Measurements from ENCODE around the gene COLEC11. TPM values are rescaled to one million over a fixed set of nuclear protein-coding genes. Genes with fewer than 3 reads are reported as not detected.

COLEC11 gene
- total and polyA plus RNA-seq, 9 of the 15 experiments (the other 6 are each of a cell fraction or from before 2014, with no cell fraction given) = 0.32 to 4.3 (median 1.8) TPM

DNA sequence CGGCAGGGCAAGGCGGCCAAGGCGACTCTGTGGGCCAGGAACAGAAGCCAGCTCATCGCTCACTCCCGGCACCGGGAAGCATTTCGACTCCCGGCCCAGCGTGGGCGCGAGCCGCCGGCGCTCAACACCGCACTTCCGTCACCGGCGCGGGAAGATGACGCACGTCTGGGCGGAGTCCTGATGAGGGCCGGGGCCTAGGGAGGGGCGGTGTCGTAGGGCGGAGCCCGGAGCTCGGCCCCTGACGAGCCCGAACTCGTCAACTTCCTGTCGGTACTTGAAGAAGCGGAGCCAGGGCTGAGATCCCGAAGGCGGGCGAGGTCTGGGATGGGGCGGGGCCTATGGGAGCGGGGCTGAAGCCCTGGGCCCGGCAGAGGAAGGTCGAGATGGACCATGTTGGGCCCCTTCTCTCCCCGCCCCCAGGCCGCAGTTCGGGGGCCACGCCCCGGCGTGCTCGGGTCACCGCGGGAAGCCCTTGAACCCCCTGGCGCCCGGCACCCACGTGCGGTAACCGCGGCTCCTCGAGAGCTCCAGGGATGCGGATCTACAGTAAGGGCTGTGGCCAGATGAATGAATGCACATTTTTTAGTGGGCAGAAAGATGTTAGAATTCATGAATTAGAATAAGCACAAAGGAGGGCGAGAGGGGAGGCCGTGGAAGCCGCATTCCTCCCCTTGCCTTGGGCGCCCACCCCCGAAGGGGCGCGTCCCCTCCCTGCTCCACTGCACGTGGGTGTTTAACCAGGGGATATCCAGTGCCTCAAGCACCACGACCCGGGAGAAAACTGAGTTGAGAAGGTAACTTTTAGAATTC, 36.5 kb upstream of the COLEC11 start, which contains the start of gene RNASEH1:
RNASEH1 (minus strand) TSS at position 129 of the 810 bp plus-strand sequence; CDS start at position 56, 73 bp downstream.
- intact Hi-C loops (cut with micrococcal nuclease) (loop anchor here (1.0 kb wide), 1 partner anchor 17 kb away; the partner anchor contains the start of gene RPS7), in situ Hi-C loops (cut with MboI) (no loop called here)
- ATAC-seq = peak; percentile 99
- no peaks in the 10 kb centered on the region for H3K27me3 ChIP-seq (ENCODE audit: control insufficient read depth in 2 of 2, insufficient read depth in 2 of 2, low read length in 2 of 2)
- H2AFZ ChIP-seq (ENCODE audit: low read depth, low read length) = peak within 1 kb of the TSS; percentile 92
- H3K9me3 ChIP-seq (replicated peaks; ENCODE audit: control insufficient read depth, insufficient read depth, low read depth, low read length) = no peaks in the 10 kb centered on the region
- peak; percentile 98 for FAIRE-seq
- POLR2A ChIA-PET = interaction anchor here (0.5 to 2.1 kb wide), 11 partner anchors 12 to 638 kb away, joined by 3 to 8 read pairs (median 3); partner anchors contain the start of gene COLEC11
- H3K79me2 ChIP-seq (ENCODE audit: control insufficient read depth, insufficient read depth, low read length) = peaks cover 49% of the 10 kb centered on the region
- H3K4me1 ChIP-seq (replicated peaks in 1 of 2; ENCODE audit: control insufficient read depth in 2 of 2, insufficient read depth in 2 of 2, low read length in 2 of 2) = peaks cover 16 to 20% of the 10 kb centered on the region in 2 experiments; a peak in 4 of 5 replicates
- peaks cover 42% of the 10 kb centered on the region for H3K36me3 ChIP-seq (ENCODE audit: control insufficient read depth, insufficient read depth, low read length)
- peak within 1 kb of the TSS; percentile 91 for H3K4me2 ChIP-seq (ENCODE audit: insufficient read depth, low read length)
- peak within 1 kb of the TSS; percentile 99 for H3K4me3 ChIP-seq
- no peaks in the 10 kb centered on the region for H4K20me1 ChIP-seq (replicated peaks; ENCODE audit: control insufficient read depth, insufficient read depth, low read length)
- no peaks in the 10 kb centered on the region for H3K9me1 ChIP-seq (ENCODE audit: control insufficient read depth, insufficient read depth, low read length)
- H3K27ac ChIP-seq (ENCODE audit: extremely low read depth, low read depth, low read length) = peak within 1 kb of the TSS; percentile 89
- under 1% methylated on average over 55 of the region's 67 CpGs for WGBS (ENCODE audit: insufficient coverage, low coverage, missing lambda C conversion rate)
- peak; percentile 98 to 99 (median 98) for DNase-seq (ENCODE audit: extremely low read depth in 1 of 4, low spot score in 3 of 4)
- CTCF ChIA-PET (ENCODE audit: low intra/inter-chr PET ratio) = no interaction called here
- TSS peak; percentile 76 for BruUV-seq (replicated peaks)
- peak within 1 kb of the TSS; percentile 95 to 99 for H3K9ac ChIP-seq (ENCODE audit: insufficient read depth in 1 of 2, low read depth in 2 of 2, low read length in 2 of 2)
- TF ChIP-seq, protein P1, sequence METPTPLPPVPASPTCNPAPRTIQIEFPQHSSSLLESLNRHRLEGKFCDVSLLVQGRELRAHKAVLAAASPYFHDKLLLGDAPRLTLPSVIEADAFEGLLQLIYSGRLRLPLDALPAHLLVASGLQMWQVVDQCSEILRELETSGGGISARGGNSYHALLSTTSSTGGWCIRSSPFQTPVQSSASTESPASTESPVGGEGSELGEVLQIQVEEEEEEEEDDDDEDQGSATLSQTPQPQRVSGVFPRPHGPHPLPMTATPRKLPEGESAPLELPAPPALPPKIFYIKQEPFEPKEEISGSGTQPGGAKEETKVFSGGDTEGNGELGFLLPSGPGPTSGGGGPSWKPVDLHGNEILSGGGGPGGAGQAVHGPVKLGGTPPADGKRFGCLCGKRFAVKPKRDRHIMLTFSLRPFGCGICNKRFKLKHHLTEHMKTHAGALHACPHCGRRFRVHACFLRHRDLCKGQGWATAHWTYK (CRISPR knock-in tag; IDR thresholded peaks at IDR 0.05) = no peak
- peak; percentile 89 for TF ChIP-seq ELF1 (tag; IDR thresholded peaks at IDR 0.05)
- TF ChIP-seq LARP7 (IDR thresholded peaks at IDR 0.05) = no peak
- no peak for TF ChIP-seq SMC3 (conservative IDR thresholded peaks at IDR 0.05; ENCODE audit: insufficient read depth, low read depth, low read length)
- TF ChIP-seq NCOA4 (IDR thresholded peaks at IDR 0.05; ENCODE audit: partially characterized antibody) = no peak
- peak; percentile 73 for TF ChIP-seq POLR2H (tag; IDR thresholded peaks at IDR 0.05; ENCODE audit: low read depth)
- no peak for TF ChIP-seq ETS2 (tag; IDR thresholded peaks at IDR 0.05; ENCODE audit: borderline replicate concordance, poor library complexity, severe bottlenecking)
- TF ChIP-seq KAT7 (CRISPR knock-in tag; IDR thresholded peaks at IDR 0.05; ENCODE audit: borderline replicate concordance) = no peak
- no peak for TF ChIP-seq CHD4 (IDR thresholded peaks at IDR 0.05; ENCODE audit: insufficient read depth, insufficient replicate concordance, low read depth, low read length, poor library complexity, severe bottlenecking)
- TF ChIP-seq SIN3A (IDR thresholded peaks at IDR 0.05; ENCODE audit: borderline replicate concordance in 2 of 2, control insufficient read depth in 1 of 2, low read depth in 2 of 2, low read length in 2 of 2) = peak; percentile 97 to 99
- TF ChIP-seq, protein P2, sequence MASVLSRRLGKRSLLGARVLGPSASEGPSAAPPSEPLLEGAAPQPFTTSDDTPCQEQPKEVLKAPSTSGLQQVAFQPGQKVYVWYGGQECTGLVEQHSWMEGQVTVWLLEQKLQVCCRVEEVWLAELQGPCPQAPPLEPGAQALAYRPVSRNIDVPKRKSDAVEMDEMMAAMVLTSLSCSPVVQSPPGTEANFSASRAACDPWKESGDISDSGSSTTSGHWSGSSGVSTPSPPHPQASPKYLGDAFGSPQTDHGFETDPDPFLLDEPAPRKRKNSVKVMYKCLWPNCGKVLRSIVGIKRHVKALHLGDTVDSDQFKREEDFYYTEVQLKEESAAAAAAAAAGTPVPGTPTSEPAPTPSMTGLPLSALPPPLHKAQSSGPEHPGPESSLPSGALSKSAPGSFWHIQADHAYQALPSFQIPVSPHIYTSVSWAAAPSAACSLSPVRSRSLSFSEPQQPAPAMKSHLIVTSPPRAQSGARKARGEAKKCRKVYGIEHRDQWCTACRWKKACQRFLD (CRISPR knock-in tag; IDR thresholded peaks at IDR 0.05) = peak; percentile 84; the same call in 1 of the 2 replicates
- no peak for TF ChIP-seq ZNF239 (CRISPR knock-in tag; IDR thresholded peaks at IDR 0.05)
- TF ChIP-seq, protein P3, sequence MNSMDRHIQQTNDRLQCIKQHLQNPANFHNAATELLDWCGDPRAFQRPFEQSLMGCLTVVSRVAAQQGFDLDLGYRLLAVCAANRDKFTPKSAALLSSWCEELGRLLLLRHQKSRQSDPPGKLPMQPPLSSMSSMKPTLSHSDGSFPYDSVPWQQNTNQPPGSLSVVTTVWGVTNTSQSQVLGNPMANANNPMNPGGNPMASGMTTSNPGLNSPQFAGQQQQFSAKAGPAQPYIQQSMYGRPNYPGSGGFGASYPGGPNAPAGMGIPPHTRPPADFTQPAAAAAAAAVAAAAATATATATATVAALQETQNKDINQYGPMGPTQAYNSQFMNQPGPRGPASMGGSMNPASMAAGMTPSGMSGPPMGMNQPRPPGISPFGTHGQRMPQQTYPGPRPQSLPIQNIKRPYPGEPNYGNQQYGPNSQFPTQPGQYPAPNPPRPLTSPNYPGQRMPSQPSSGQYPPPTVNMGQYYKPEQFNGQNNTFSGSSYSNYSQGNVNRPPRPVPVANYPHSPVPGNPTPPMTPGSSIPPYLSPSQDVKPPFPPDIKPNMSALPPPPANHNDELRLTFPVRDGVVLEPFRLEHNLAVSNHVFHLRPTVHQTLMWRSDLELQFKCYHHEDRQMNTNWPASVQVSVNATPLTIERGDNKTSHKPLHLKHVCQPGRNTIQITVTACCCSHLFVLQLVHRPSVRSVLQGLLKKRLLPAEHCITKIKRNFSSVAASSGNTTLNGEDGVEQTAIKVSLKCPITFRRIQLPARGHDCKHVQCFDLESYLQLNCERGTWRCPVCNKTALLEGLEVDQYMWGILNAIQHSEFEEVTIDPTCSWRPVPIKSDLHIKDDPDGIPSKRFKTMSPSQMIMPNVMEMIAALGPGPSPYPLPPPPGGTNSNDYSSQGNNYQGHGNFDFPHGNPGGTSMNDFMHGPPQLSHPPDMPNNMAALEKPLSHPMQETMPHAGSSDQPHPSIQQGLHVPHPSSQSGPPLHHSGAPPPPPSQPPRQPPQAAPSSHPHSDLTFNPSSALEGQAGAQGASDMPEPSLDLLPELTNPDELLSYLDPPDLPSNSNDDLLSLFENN (IDR thresholded peaks at IDR 0.05; ENCODE audit: low read depth in 2 of 2, low read length in 2 of 2) = no peak
- no peak for TF ChIP-seq ZNF785 (CRISPR knock-in tag; IDR thresholded peaks at IDR 0.05)
